SU-DHL-6 (cell line): ENCODE data around the gene ATF1.

Experiments used
- EZH2phosphoT487 ChIP-seq: fragments of 200-600 bp; sonication (generic), shearing (Covaris generic); conservative IDR thresholded peaks from 2 replicates; pipeline ENCODE4 v1.6.1; 2018; ENCODE audit warnings: mild to moderate bottlenecking, antibody characterized with exemption, low read length, moderate library complexity, mixed read lengths
- TF ChIP-seq, protein P1 (sequence below): fragments of 200-600 bp; sonication (generic); IDR thresholded peaks from one replicate; pipeline ENCODE4 v1.5.1; 2017; ENCODE audit warnings: antibody characterized with exemption, mild to moderate bottlenecking, low read length, moderate library complexity; ENCODE audit not compliant: insufficient read depth, poor library complexity, severe bottlenecking

DNA sequence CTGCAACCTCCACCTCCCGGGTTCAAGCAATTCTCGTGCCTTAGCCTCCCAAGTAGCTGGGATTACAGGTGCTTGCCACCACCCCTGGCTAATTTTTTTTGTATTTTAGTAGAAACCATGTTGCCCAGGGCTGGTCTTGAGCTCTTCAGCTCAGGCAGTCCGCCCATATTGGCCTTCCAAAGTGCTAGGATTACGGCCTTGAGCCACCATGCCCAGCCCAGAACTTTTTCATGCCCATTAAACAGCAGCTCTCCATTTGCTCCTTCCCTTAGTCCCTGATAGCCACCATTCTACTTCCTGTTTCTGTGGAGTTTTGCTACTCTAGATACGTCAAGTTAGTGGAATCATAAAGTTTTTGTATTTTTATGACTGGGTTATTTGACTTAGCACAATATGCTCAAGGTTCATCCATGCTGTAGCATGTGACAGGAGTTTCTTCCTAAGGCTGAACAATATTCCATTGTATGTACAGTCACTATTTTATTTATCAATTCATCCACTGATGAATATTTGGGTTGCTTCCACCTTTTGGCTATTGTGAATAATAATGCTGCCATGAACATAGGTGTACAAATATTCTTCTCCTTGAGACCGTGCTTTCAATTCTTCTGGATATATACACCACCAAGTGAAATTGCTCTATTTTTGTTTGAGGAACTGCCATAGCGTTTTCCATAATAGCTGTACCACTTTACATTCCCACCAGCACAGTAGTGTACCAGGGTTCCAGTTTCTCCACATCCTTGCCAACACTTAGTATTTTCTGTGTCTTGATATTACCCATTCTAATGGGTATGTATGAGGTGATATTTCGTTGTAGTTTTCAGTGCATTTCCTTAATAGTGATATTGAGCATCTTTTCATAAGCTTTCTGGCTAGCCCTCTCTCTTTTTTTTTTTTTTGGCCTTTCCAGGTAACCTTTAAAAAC lies 15.0 kb downstream of the ATF1 start:
- TF ChIP-seq, protein P1, sequence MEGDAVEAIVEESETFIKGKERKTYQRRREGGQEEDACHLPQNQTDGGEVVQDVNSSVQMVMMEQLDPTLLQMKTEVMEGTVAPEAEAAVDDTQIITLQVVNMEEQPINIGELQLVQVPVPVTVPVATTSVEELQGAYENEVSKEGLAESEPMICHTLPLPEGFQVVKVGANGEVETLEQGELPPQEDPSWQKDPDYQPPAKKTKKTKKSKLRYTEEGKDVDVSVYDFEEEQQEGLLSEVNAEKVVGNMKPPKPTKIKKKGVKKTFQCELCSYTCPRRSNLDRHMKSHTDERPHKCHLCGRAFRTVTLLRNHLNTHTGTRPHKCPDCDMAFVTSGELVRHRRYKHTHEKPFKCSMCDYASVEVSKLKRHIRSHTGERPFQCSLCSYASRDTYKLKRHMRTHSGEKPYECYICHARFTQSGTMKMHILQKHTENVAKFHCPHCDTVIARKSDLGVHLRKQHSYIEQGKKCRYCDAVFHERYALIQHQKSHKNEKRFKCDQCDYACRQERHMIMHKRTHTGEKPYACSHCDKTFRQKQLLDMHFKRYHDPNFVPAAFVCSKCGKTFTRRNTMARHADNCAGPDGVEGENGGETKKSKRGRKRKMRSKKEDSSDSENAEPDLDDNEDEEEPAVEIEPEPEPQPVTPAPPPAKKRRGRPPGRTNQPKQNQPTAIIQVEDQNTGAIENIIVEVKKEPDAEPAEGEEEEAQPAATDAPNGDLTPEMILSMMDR, result no peak
- TF ChIP-seq EZH2phosphoT487, result no peak
